Mesodermal cell (in vitro differentiated cells): Measurements from ENCODE around the gene RBFA.
"Not testable (repeated sequence)": the region's sequence is repeated elsewhere in the genome, so short reads cannot be mapped to it uniquely, and the experiment has no call there.

Experiments
- H3K27ac ChIP-seq: 2 replicates; pipeline ENCODE4 v1.7.0; 2013; ENCODE audit warnings: mild to moderate bottlenecking, low read depth, low read length, moderate library complexity; ENCODE audit not compliant: severe bottlenecking
- H3K36me3 ChIP-seq: 2 replicates; pipeline ENCODE4 v1.7.1; 2013; ENCODE audit warnings: mild to moderate bottlenecking, low read length, moderate library complexity; ENCODE audit not compliant: control insufficient read depth, insufficient read depth
- H3K4me1 ChIP-seq: one replicate; pipeline ENCODE4 v1.7.1; 2013; ENCODE audit warnings: mild to moderate bottlenecking, low read length; ENCODE audit not compliant: insufficient read depth, control insufficient read depth, poor library complexity, severe bottlenecking
- H3K4me3 ChIP-seq: 2 replicates; pipeline ENCODE4 v1.7.0; 2013; ENCODE audit warnings: low read length, control low read depth, mild to moderate bottlenecking; ENCODE audit not compliant: insufficient read depth, poor library complexity, severe bottlenecking; ENCODE audit errors: extremely low read depth
- H3K9me3 ChIP-seq: 2 replicates; pipeline ENCODE4 v1.7.1; 2013; ENCODE audit warnings: mild to moderate bottlenecking, low read length, moderate library complexity; ENCODE audit not compliant: control insufficient read depth
- WGBS, 2 experiments: methylation state at CpG; one replicate each; pipeline ENCODE4 v1.1.5; 2013; ENCODE audit warnings: missing lambda C conversion rate in 2 of 2; ENCODE audit not compliant: insufficient coverage in 2 of 2; 5-methylcytosine and 5-hydroxymethylcytosine counted together

The RBFA gene

GRCh38 chr18:80004600-80005342 is 29.5 kb upstream of the RBFA start:
- Histone ChIP-seq H3K4me3 (no peak overlapping the region), H3K27ac (no peak overlapping the region), H3K4me1 (no peaks in the 10 kb centered on the region), H3K9me3 (peaks cover 20% of the 10 kb centered on the region), H3K36me3 (no peaks in the 10 kb centered on the region)
- WGBS, 2 experiments = 87 to 92% methylated on average over 10 to 12 of the region's 12 CpGs

- no peak overlapping the region for H3K4me3 ChIP-seq
- H3K4me1 ChIP-seq = no peaks in the 10 kb centered on the region
- no peaks in the 10 kb centered on the region for H3K36me3 ChIP-seq
- peaks cover 6% of the 10 kb centered on the region for H3K9me3 ChIP-seq
- H3K27ac ChIP-seq = no peak overlapping the region
- WGBS, 2 experiments = 58% methylated on average over 7 of the region's 7 CpGs
Measured at GRCh38 chr18:80006724-80007123, 27.5 kb upstream of the RBFA start.

GRCh38 chr18:80009661-80010550 is 24.3 kb upstream of the RBFA start:
- no peaks in the 10 kb centered on the region for H3K4me1 ChIP-seq
- WGBS, 2 experiments = 80 to 88% methylated on average over 11 to 12 of the region's 16 CpGs
- no peaks in the 10 kb centered on the region for H3K9me3 ChIP-seq
- no peaks in the 10 kb centered on the region for H3K36me3 ChIP-seq
- no peak overlapping the region for H3K27ac ChIP-seq
- no peak overlapping the region for H3K4me3 ChIP-seq

- WGBS, 2 experiments = 100% methylated on average over 4 of the region's 5 CpGs; no CpG with 5 or more reads in 1 of the 2 experiments
- Histone ChIP-seq H3K36me3 (no peaks in the 10 kb centered on the region), H3K27ac (no peak overlapping the region)
Measured at GRCh38 chr18:80010551-80010906, 23.7 kb upstream of the RBFA start.

GRCh38 chr18:80011496-80012137 is 22.6 kb upstream of the RBFA start:
- WGBS, 2 experiments = 83 to 93% methylated on average over 4 to 7 of the region's 14 CpGs
- H3K4me3 ChIP-seq, H3K27ac ChIP-seq, H3K9me3 ChIP-seq, H3K4me1 ChIP-seq, H3K36me3 ChIP-seq: not testable (repeated sequence)

More at GRCh38 chr18:80010551-80010906, 23.7 kb upstream of the RBFA start:
- H3K4me3 ChIP-seq = no peak overlapping the region
- no peaks in the 10 kb centered on the region for H3K9me3 ChIP-seq
- no peaks in the 10 kb centered on the region for H3K4me1 ChIP-seq

- H3K4me3 ChIP-seq = no peak overlapping the region
- 96 to 97% methylated on average over 18 to 20 of the region's 20 CpGs for WGBS, 2 experiments
- H3K9me3 ChIP-seq = no peaks in the 10 kb centered on the region
- no peaks in the 10 kb centered on the region for H3K4me1 ChIP-seq
- no peaks in the 10 kb centered on the region for H3K36me3 ChIP-seq
- H3K27ac ChIP-seq = no peak overlapping the region
Measured at GRCh38 chr18:80012714-80013113, 21.5 kb upstream of the RBFA start.

GRCh38 chr18:80022613-80023012 is 11.6 kb upstream of the RBFA start:
- no peak overlapping the region for H3K4me3 ChIP-seq
- peaks cover 76% of the 10 kb centered on the region for H3K9me3 ChIP-seq
- WGBS, 2 experiments = no CpG with 5 or more reads among the region's 1 CpG
- H3K36me3 ChIP-seq = no peaks in the 10 kb centered on the region
- H3K27ac ChIP-seq = no peak overlapping the region
- peaks cover 2% of the 10 kb centered on the region for H3K4me1 ChIP-seq

- H3K4me3 ChIP-seq = no peak overlapping the region
- H3K9me3 ChIP-seq = peaks cover 76% of the 10 kb centered on the region
- no peak overlapping the region for H3K27ac ChIP-seq
- no CpG with 5 or more reads among the region's 4 CpGs for WGBS, 2 experiments
- no peaks in the 10 kb centered on the region for H3K36me3 ChIP-seq
- H3K4me1 ChIP-seq = peaks cover 2% of the 10 kb centered on the region
Measured at GRCh38 chr18:80023173-80023572, 11.1 kb upstream of the RBFA start.

- 92 to 93% methylated on average over 3 to 6 of the region's 7 CpGs for WGBS, 2 experiments
Measured at GRCh38 chr18:80026363-80026762, 7.9 kb upstream of the RBFA start.

GRCh38 chr18:80027719-80028118 is 6.5 kb upstream of the RBFA start:
- H3K4me1 ChIP-seq, H3K4me3 ChIP-seq, H3K36me3 ChIP-seq, H3K27ac ChIP-seq: not testable (repeated sequence)
- peaks cover 41% of the 10 kb centered on the region for H3K9me3 ChIP-seq

More at GRCh38 chr18:80026363-80026762, 7.9 kb upstream of the RBFA start:
- peaks cover 54% of the 10 kb centered on the region for H3K9me3 ChIP-seq
- peaks cover 2% of the 10 kb centered on the region for H3K4me1 ChIP-seq
- no peaks in the 10 kb centered on the region for H3K36me3 ChIP-seq
- H3K27ac ChIP-seq = no peak overlapping the region
- no peak overlapping the region for H3K4me3 ChIP-seq
